Fibroblast of skin of abdomen (primary cell): ENCODE results near the gene CD80. TPM values are rescaled to one million over a fixed set of nuclear protein-coding genes. Genes with fewer than 3 reads are reported as not detected.
"Not testable (repeated sequence)": the region's sequence is repeated elsewhere in the genome, so short reads cannot be mapped to it uniquely, and the experiment has no call there.

Experiments used
- DNase-seq: peaks from one replicate; pipeline ENCODE4 v3.0.0-alpha.2; 2013
- polyA plus RNA-seq, 2 experiments: library from polyadenylated mRNA; unstranded; fragments of 120-200 nt; gene quantifications; one replicate each; pipeline ENCODE4 v1.2.1, GENCODE V29; 2013; ENCODE audit not compliant: insufficient read length in 2 of 2

Gene CD80, protein sequence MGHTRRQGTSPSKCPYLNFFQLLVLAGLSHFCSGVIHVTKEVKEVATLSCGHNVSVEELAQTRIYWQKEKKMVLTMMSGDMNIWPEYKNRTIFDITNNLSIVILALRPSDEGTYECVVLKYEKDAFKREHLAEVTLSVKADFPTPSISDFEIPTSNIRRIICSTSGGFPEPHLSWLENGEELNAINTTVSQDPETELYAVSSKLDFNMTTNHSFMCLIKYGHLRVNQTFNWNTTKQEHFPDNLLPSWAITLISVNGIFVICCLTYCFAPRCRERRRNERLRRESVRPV
- not detected for polyA plus RNA-seq (2013, experiment 1 of 2; ENCODE audit: insufficient read length)
- not detected for polyA plus RNA-seq (2013, experiment 2 of 2; ENCODE audit: insufficient read length)

DNA sequence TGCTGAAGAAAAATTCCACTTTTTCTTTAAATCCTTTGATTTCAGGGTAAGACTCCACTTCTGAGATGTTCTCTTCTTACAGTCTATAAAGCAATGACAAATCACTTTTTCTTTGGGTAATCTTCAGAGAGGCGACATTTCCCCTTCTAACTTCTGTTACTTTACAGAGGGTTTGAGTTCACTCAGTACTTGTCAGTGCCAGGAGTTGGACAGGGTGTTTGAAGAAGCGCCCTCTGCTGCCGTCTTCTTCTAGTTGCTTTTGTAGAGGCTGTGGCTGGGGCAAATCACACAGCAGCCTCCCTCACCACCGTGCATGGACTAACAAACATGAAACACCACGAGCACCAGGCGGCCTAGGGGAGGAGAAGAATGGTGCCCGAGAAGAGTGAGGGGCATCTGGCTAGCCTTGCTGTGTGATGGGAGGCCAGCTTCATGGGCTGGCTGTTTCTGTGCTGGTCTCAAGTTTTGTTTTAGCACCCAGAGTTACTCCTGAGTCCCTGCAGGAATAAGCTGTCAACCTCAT lies at the start of gene CD80:
CD80 (minus strand) TSS at position 174 of the 523 bp plus-strand sequence. CDS start 1,886 bp downstream, outside the sequence.
- peak; percentile 28 for DNase-seq

DNA sequence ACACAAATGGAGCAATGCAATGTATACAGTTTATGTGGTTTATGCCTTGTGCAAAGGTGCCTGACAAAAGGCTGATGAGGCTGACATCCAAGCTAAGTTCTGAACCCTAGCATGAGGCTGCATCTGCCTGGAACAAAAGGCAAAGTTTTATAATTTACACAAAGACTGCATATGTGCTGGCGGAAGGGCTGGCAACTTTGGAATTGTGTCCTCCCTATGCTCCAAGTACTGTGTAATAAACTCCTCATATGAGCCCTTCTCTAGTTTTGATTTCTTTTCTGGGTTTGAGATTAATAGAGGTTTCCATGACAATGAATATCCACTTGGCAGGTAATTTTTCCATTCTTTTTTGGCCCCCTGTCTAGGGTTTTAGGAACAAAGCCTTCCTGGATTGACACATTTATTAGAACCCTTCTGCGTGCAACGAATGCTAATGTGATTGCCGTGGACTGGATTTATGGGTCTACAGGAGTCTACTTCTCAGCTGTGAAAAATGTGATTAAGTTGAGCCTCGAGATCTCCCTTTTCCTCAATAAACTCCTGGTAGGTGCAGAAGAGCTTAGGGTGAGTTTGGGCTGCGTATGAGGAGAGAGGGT lies 49.1 kb upstream of the CD80 start:
- no peak for DNase-seq

DNA sequence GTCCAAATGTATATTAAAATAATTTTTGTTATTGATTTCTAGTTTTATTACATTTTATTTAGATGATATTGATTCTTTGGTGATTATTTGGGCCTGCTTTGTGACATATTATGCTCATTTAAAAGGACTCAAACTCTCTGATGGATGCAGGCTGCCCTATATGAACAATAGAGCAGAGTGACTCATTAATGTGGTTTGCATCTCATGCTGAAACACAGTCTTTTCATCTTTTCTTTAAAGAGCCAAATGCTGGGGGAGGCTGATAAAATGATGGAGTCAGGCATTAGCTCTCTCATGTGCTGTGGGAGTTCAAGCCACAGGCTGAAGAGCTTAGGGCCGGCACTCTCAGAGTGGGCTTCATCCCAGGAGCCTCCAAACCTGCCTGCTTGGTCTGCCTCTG lies 45.5 kb upstream of the CD80 start:
- DNase-seq, result peak; percentile 72

DNA sequence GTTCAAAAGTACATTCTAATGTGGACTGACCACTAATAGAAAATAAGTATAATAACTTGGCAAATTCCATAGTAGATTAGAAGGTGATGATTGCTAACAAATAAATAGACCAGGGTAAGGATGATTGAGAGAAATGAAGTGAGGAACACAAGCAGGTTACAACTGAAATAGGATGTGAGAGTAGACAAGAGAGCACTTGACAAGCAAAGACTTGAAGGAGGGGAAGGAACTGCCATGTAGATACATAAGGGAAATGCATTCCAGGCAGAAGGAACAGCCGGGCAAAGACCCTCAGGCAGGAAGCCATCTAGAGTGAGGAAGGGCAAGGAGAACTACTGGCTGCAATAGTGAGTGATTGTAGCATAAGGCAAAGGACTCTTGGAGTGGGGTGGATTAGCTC lies 43.3 kb upstream of the CD80 start:
- DNase-seq, result no peak

DNA sequence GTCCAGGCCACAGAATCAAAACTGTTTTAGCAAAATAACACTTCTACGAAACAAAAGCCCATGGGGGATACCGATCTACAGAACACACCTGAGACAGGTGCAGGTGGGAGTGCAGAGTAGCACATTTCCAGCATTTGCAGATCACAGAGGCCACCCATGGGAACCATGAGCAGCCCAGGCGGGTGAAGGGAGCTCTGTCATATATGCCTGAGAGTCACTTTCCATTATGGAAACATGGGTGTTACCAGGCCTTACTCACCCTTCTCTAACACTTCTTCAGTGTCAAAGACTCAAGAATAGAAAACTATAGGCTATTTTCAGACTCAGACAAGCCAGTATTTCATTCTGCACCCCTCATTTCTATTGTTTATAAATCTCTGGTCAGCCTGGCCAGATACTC lies 41.7 kb upstream of the CD80 start:
- DNase-seq, result no peak

DNA sequence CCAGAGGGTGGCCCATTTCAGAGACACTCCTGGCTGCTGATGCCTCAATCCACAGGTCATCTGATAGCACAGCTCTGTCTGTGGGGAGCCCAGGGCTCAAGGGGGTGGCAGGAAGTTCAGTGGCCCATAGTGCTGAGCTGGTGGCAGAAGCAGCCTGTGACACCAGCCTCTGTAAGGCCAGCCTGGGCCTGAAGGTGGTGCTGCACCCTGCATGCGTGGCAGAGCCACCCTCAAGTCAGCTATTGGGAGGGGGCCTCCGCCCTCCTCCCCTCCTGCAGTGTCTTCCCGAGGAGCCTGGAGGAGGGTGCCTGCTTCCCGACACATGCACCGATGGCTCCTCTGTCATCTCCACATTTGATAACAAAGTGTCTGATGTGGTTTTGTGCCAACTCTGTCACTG lies 41.3 kb upstream of the CD80 start:
- no peak for DNase-seq

DNA sequence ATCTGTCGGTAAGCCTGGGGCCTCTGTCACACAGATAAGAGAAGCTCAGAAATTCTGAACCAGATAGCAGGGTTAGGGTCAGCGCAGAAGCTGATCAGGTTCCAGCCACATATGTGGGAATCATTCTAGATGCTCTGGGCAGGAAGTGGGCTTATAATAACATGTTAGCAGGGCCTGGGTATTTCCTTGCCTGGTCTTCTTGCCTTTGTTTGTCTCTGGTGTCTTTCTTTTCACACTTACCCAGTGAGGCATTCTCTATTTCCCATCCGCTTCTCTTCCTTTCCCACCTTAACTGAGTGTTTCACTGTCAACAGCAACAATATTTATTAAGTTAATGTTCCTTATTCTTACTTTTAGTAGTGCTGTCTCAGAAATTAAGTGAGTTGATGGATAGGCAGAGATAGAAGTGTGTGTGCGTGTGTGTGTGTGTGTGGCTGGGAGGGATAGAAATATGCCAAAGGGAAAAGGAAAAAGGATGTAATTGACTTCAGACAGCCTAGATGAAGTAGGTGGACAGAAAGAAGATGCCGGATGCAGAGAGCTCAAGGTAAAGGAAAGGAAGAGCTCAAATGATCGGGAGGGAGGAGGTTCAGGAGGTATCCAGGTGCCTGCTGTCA lies 40.3 kb upstream of the CD80 start:
- no peak for DNase-seq

DNA sequence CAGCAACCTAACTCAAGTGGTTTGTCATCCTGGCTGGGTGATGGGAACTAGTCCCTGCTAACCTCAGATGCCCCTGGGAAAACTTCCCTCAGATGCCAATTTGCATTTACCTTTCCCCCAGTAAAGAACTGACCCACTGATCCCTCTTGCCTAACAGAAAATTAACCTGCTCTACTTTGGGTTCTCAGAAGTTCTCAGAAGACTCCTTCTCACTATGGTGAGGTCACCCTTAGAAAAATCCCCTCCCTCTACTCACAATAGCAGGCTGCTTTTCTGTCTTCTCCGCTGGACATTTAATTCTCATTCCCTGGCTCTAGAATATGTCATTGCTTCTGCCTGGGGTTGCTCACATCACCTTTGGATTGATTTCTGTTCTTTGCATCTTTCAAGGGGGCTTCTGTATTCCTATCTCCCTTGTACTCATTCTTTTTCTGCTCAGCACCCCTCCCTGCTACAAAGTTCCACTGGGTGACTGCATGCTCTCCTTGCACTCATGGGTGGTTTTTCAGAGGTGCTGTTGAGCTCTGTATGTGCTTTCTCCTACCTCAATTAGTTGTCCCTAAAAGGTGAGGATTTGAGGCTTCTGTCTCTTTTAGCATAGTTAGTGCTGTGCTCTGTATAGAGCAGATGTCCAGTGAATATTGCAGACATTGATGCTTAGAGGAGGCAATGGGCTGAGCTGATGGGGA lies 39.1 kb upstream of the CD80 start:
- no peak for DNase-seq

DNA sequence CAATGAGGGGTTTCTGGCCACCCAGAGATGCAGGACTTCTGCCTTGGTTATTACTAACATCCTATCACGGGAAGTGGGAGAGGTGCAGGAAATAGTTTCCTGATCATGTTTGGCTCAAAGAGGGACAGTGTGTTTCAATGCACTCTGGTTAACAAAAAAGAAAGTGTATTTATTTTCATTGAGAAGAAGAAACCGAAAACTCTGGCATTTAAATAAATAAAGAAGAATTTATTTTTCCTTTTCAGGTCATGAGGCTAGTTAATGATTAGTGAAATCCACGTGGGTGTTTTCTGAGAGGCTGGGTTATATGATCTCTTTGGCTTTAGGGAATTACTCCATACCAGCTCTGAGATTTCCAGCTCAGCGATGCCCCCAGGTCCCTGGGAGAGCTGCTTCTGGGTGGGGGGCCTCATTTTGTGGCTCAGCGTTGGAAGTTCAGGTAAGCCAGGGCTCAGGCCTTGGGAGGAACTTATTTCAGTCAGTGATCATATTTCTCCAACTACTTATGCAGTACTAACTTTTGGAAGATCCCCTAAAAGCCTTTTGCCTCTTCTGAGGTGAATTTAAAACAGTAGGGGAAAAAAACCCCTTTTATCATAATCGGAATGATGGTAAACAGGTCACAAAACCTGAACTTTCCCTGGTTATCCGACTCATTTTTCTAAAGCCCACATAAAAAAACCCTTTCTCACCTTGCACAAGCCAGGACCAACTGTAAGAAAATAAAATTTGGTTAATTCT lies 38.3 kb upstream of the CD80 start, which contains the start of gene PLA1A:
PLA1A (plus strand) TSS at position 338 of the 741 bp plus-strand sequence; CDS start at position 367, 29 bp downstream.
- no peak for DNase-seq

DNA sequence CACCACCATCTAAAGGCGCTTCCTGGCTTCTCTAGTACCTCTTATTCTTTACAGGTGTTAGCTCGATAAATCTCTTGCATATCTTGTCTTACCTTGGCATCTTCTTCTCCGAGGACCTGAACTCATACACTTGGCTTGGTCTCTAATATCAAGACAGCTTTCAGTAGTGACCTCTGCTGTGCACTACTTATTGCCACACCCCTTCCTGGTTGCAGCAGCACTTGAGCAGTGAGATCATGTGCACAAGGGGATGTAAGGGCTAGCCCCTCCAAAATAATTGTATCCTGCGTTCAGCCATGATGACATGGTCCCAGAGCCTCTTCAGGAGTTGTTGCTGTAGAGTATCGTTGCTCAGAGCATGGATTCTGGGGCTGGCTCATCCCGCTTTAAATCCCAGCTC lies 37.0 kb upstream of the CD80 start:
- DNase-seq, result no peak

DNA sequence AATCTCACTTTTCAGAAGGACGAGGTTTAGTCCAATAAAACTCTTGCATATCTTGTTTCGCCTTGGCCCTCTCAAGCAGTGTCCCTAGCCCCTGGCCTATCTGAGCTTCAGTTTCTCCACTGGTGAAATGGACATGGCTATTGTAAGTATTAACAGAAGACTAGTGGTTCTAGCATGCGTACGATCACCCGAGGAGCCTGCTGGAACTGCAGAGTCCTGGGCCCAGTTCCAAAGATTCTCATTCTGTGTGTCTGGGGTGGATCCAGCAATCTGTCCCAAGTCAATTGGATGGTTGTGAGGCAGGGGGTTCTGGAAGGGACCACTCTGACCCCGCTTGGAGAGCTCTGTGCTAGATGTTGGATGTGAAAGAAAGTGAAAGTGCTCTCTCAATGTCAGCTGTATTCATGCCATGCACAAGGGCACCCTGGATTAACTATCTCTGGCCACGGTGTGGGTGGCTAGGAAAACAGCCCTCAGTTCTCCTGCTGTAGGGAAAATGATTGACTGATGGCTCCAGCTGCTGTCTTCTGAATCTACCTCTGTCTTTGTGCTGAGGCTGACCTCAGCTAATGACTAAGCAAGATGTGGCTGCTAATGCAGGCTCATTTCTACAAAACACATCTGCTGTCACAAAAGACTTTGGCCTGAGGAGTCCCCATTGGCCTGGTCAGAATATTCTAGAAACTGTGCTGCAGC lies 36.4 kb upstream of the CD80 start:
- DNase-seq, result no peak

DNA sequence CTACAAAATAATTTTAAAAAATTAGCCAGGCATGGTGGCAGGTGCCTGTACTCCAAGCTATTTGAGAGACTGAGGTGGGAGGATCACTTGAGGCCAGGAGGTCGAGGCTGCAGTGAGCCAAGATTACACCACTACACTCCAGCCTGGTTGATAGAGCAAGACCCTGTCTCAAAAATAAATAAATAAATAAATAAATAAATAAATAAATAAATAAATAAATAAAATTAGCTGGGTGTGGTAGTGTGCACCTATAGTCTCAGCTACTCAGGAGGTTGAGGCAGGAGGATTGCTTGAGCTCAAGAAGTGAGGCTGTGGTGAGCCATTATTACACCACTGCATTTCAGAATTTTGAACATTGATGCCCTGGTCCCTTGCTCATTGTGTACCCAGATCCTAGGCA lies 35.5 kb upstream of the CD80 start:
- DNase-seq, result not testable (repeated sequence)

DNA sequence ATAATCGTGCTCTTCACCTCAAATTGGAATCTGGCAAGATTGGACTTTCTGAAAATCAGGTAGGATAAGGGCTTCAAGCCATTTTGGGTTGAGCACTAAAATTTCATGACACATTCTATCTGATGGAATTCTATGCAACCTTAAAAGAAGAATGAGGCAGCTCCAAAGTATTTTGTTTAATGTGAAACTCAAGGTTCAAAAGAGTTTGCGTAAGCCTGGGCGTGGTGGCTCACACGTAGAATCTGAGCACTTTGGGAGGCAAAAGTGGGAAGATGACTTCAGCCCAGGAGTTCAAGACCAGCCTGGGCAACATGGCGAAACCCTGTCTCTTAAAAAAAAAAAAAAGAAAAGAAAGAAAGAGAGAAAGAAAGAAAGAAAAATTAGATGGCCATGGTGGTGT lies 34.7 kb upstream of the CD80 start:
- DNase-seq, result peak; percentile 13

DNA sequence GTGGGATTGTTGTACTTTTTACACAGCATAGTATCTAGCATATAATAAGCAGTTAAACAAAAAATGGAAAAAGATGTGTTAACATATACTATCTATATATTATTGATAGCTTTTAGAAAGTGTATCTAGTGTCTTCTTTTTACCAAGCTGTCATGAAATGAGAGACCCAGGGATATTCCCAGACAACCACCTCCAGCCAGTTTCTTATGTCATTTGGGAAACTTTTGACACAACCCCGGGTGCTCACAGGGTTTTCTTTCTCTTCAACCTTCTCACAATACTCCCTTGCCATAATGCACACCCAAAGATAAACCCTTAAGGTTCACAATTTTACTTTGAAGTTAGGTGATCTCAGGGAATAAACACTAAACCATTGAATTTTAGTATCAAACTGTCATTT lies 33.4 kb upstream of the CD80 start:
- DNase-seq, result no peak

DNA sequence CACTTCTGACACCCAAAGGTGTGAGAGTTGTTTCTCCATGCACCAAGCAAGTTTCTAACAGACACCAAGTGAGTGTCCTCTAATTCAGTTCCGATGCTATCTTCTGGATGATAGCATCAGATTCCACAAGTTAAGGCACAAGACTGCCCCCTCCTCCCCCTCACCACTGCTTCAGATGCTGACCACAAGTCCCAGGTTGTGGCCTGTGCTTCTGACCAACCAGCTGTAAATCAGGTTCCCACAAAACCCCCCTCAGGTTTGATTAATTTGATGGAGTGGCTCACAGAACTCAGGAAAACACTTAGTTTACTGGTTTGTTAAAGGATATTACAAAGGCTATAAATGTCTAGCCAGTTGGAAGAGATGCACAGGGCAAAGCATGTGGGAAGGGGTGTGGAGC lies 31.3 kb upstream of the CD80 start:
- DNase-seq, result peak; percentile 31

DNA sequence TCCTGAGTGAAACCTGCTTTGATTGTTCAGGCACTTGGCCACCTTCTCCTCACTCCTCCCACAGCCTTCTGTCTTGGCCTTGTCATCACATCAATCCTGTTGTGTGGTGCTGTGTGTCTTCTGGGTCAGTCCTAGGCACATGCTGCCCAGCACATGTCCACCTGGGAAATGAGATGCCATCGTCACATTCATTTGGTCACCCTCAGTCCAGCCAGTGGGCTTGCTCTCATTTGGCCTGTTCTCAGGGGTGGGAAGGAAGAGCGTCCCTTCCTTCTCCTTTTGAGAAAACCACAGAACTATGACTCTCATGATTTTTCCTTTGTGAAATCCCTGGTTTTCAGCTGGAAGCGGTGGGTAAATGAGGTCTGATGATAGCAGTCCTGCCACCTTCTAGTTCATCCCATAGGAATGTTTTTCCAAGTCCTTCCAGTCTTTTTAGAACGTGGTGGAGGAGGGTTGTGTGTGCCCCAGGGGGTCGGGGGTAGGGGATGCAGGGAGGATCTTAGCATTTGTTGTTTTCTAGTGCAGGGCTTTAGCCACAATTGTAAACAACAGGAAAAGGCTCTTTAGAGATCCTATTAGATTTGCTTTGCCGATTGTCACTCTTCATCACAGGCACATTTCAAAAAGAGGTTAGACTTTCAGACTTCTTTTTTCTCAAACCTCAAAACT lies 29.8 kb upstream of the CD80 start:
- no peak for DNase-seq

DNA sequence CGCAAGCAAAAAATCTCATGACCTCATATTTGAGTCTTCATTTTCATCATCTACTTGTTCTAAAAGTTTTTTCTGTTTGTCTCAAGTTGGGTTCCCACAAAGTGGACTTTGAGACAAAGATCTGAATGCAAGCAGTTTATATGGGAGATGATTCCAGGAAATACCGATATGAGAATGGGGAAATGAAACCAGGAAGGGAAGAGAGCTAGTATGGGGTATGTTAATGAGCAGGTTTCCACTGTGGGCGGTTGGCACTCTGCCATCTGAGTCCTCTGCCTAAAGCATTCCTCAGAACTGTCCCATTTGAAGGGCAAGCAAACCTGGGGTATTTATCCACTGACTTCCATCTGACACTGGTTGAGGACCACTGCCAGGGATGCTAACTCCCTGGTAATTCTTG lies 28.7 kb upstream of the CD80 start:
- DNase-seq, result peak; percentile 16

DNA sequence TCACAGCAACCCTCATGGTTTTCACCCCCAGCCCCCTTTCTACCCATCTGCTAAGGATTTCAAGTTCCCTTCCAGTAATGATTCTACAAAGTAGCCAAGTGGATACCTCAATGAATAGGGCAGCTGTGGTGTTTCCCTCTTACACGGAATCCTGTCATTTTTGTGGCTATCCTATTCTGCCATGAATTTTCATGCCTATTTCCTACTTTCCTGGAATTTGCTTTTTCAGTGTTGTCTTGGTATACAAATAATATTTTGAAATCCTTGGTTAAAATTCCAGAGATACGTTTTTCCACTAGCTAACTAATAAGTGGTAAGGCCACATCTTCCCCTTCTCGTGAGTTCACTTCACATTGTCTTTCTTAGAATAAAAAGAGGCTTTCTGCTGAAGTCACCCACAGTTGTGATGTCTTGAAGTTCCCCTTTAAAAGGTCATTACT lies 27.3 kb upstream of the CD80 start:
- DNase-seq, result peak; percentile 68

DNA sequence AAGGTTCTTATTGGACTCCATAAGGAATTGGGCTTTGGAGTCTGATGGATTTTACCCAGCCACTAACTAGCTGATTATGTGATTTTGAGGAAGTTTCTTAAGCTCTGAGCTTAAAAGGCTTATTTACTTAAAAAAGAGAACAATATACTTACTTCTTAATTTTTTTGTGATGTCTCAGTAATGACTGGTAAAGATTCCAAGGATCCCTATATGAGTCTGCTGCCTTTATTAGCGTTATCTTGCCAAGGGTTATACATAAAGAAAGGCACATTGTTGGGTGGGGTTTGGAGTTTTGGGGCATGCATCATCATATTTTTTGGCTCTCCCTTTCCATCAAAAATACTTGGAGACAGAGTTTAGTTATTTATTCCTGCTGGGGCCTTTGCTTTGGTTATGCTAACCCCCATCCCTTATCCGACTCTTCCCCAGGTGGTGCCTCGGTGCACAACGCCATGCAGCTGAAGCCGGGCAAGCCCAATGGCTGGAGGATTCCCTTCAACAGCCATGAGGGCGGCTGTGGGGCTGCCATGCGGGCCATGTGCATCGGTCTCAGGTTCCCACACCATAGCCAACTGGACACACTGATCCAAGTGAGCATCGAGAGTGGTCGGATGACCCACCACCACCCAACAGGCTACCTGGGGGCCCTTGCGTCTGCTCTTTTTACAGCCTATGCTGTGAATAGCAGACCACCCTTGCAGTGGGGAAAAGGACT lies 26.6 kb upstream of the CD80 start:
- peak; percentile 59 for DNase-seq

DNA sequence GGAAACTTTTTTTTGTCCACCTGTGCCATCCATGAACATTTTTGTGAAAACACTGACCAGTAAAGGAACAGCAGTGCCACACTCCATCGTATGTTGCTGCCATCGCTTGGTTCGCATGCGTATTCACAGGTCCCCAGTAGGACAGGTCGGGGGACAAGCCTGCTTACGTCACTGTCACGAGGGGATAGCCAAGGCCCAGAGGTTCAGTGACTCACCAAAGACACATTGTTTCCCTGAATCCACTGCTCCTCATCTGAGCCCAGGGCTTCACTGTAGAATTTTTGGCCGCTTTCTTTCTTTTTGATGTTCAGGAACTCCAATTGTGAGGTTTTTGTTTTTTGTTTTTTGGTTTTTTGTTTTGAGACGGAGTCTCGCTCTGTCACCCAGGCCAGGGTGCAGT lies 25.8 kb upstream of the CD80 start:
- DNase-seq, result no peak
